Skeletal muscle tissue (tissue), 4 donors: Measurements from ENCODE around the gene NALCN. TPM values are rescaled to one million over a fixed set of nuclear protein-coding genes. Genes with fewer than 3 reads are reported as not detected.

ENCODE experiments used
- H3K27ac ChIP-seq: one replicate; pipeline ENCODE4 v1.7.0; 2013; ENCODE audit warnings: mild to moderate bottlenecking, low read depth, low read length, inconsistent platforms
- H3K27me3 ChIP-seq, 3 donors: one replicate each; pipeline ENCODE4 v1.7.0; 2013; ENCODE audit warnings: low read length in 3 of 3; ENCODE audit not compliant: control insufficient read depth in 3 of 3, insufficient read depth in 3 of 3
- H3K36me3 ChIP-seq, 3 donors: one replicate each; pipeline ENCODE4 v1.7.0; 2013; ENCODE audit warnings: low read length in 3 of 3; ENCODE audit not compliant: control insufficient read depth in 3 of 3, insufficient read depth in 3 of 3
- H3K4me1 ChIP-seq, 3 donors: one replicate each; pipeline ENCODE4 v1.7.0; 2013; ENCODE audit warnings: low read length in 3 of 3, mild to moderate bottlenecking in 3 of 3; ENCODE audit not compliant: control insufficient read depth in 3 of 3, insufficient read depth in 3 of 3
- H3K4me3 ChIP-seq, 3 donors: one replicate each; pipeline ENCODE4 v1.7.0; 2013; ENCODE audit warnings: low read length in 3 of 3
- H3K9ac ChIP-seq, 3 donors: one replicate each; pipeline ENCODE4 v1.7.0; 2013; ENCODE audit warnings: low read length in 3 of 3, mild to moderate bottlenecking in 3 of 3, moderate library complexity in 2 of 3, low read depth in 1 of 3
- H3K9me3 ChIP-seq, 3 donors: one replicate each; pipeline ENCODE4 v1.7.0; 2013; ENCODE audit warnings: low read length in 3 of 3; ENCODE audit not compliant: control insufficient read depth in 3 of 3
- total RNA-seq: library from RNA; depleted of rRNA; stranded (reverse); fragments of >200 nt; gene quantifications from one replicate; pipeline ENCODE4 v1.2.3, GENCODE V29; 2014
- donor health status: Osteomylitis.

The NALCN gene
- total RNA-seq, 1 donor from 2014 or later, result 1.0 TPM

DNA sequence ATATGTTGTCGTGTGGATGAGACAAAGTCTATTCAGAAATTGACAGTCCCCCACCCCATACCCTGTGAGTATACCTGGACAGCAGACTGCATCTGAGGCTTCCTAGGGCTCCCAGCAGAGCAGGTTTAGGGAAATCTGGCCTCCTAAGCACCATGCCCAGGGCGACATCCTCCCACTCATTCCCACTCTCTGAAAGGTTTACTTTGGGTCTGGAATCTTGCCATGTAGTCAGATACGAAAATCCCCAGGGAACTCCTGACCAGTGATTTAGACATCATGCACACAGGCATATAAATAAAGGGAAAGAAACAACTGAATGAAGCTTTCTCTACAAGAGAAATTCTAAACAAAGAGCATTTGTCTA, 717 bp upstream of the NALCN start:
- Histone ChIP-seq H3K27ac (no peak overlapping the region), H3K9me3 (no peaks in the 10 kb centered on the region), H3K4me3 (peak overlapping the region; percentile 62 to 74 (median 63)), H3K4me1 (peaks cover 0 to 4% (median 3%) of the 10 kb centered on the region in 3 donors), H3K9ac (peak overlapping the region in 2 of 3 donors; percentile 65 to 77), H3K27me3 (peaks cover 3 to 4% (median 3%) of the 10 kb centered on the region in 3 donors), H3K36me3 (no peaks in the 10 kb centered on the region)

DNA sequence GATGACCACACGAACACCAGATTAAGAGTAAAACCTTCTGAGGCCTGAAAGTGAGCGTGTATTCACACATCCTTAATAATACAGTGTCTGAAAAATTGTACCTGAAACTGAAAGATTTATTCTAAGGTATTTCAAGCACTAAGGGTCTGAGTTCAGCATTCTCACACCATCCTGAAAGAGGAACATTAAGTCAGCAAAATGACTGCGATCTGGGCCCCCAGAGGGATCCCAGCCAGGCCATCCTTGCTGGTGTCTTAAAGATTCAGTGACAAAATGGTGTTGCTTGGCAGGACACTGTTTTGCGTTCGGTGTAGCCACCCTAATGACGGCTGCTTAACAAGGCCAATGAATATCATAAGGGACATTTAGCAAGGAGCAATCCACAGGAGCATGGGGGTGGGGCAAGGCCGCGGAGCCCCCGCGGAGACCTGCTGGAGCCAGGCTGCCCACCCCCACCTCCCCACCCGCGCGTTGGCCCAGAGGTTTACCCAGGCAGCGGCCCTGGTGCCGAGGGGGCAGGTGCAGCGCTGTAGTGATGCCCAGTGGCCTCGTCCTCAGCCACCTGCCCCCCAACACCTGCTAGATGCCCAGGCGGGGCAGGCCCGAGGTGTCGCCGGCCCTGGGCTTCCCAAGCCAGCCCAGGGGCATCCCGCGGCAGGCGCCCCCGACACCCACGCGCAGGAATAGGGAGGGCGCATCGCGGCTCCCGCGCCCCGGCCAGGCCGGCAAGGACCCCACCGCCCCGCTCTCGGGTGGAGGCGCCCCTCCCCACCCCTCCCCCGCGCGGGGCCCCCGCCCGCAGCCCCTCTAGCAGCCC, 742 bp downstream of the NALCN start:
- H3K27ac ChIP-seq, result no peak overlapping the region

DNA sequence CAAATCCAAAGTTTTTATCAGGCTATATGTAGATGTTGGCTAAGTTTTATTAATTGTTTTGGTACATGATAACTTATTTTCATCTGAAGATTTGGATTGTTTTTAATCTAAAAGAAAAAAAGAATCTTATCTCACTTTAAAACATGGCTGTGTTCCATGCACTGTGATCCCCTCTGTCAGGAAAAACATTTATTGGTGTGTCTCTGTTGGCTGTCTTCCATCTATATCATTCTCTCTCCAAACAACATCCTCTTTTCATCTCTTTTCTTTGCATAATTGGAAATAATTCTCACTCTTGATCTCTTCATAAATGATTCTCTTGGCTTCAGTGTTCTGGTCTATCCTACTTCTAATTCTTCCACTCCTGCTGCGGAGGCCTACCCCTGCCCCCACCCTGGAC, 4.2 kb downstream of the NALCN start:
- Histone ChIP-seq H3K9ac (no peak overlapping the region), H3K27ac (no peak overlapping the region), H3K4me1 (peaks cover 0 to 4% (median 3%) of the 10 kb centered on the region in 3 donors), H3K9me3 (no peaks in the 10 kb centered on the region), H3K4me3 (no peak overlapping the region), H3K27me3 (peaks cover 3% of the 10 kb centered on the region in 3 donors), H3K36me3 (no peaks in the 10 kb centered on the region)

More for the DNA sequence above, 742 bp downstream of the NALCN start:
- Histone ChIP-seq H3K9me3 (no peaks in the 10 kb centered on the region), H3K27me3 (peaks cover 3 to 4% (median 3%) of the 10 kb centered on the region in 3 donors), H3K9ac (peak overlapping the region in 1 of 3 donors; percentile 33), H3K4me3 (peak overlapping the region; percentile 30 to 46 (median 41)), H3K4me1 (peaks cover 0 to 4% (median 3%) of the 10 kb centered on the region in 3 donors), H3K36me3 (no peaks in the 10 kb centered on the region)

DNA sequence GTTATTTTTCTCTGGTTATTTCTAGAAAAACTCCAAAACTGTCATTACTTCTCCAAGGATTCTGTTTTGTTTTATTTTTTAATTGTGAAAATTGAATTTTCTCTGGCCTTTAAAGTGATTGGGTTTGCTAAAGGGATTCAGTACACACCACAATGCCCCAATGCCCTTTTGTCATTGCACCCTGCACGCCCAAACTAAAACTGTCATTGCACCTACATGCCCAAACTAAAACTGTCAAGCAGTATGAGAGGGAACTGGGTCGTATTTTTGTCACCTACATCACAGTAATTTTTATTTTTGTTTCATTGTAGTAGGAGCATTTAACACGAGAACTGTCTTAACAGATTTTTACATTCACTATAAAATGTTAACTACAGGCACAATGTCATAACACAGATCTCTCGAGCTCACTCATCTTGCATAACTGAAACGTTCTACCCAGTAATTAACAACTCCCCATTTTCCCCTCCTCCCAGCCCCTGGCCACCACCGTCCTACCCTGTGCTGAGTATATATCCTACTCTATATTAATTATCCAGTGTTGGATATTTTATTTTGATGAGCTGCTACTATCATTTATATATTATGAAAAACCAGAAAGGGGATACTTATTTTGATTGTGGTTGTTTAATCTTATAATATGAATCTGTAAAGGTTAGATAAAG, 7.2 kb downstream of the NALCN start:
- Histone ChIP-seq H3K27me3 (no peaks in the 10 kb centered on the region), H3K4me3 (no peak overlapping the region), H3K27ac (no peak overlapping the region), H3K9me3 (no peaks in the 10 kb centered on the region), H3K4me1 (no peaks in the 10 kb centered on the region), H3K36me3 (no peaks in the 10 kb centered on the region), H3K9ac (no peak overlapping the region)

DNA sequence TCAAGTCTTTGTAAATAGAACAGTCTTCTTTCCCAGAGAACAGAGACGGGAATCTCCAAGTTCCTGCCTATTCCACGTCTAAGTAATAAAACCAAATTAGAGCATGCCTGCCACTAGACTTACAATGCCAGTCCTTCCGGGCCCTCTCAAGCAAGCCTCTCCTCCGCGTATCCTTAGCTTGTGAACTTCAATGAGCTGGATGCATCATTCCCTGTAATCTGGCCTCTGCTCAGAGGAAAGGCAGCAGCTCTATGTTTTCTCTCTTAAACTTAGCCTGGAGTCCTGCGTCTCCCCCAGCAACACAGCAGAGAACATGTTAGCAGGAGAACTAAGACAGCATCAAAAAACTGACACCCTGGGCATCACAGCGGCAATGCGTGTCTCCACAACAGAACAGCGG, 8.2 kb downstream of the NALCN start:
- no peaks in the 10 kb centered on the region for H3K4me1 ChIP-seq
- H3K36me3 ChIP-seq, result no peaks in the 10 kb centered on the region
- no peak overlapping the region for H3K27ac ChIP-seq
- no peak overlapping the region for H3K9ac ChIP-seq
- H3K4me3 ChIP-seq, result no peak overlapping the region
- no peaks in the 10 kb centered on the region for H3K27me3 ChIP-seq
- no peaks in the 10 kb centered on the region for H3K9me3 ChIP-seq

DNA sequence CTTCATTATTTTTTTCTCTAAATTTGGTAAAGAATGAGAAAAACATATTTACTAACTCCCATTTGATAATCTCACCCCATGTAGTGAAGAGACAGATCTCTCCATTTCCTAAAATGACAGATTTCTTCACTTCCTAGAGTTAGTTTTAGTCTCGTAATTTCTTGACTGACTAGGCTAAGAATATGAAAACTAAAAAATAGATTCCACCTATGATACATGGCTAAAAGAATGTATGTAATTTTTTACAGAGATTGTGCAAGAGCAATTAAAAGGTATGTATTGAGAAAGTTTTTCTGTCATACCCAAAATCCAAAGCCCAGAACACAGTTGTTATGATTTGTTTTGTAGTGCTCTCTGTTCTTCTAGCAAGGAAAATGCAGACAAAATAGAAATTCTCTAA, 9.5 kb downstream of the NALCN start:
- Histone ChIP-seq H3K9me3 (no peaks in the 10 kb centered on the region), H3K27me3 (no peaks in the 10 kb centered on the region), H3K4me3 (no peak overlapping the region), H3K9ac (no peak overlapping the region), H3K4me1 (no peaks in the 10 kb centered on the region), H3K27ac (no peak overlapping the region), H3K36me3 (no peaks in the 10 kb centered on the region)

DNA sequence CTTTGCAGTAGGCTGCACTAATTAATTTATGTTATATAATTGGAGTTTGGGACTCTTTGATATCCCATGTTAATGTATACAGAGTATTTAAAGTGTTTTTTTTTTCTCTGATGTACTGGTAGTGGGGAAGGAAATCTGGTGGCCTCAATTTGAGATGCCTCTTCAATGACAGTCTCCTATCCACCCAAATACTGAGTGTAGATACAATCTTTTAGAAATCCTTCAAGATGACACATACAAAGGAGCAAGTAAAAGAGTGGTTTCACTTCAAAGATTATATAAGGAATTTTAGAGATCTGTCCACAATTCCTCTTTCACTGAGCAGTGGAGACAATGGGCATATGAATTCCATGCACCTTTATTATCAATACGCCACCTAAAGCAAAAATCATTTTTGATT, 15.1 kb downstream of the NALCN start:
- Histone ChIP-seq H3K9ac (no peak overlapping the region), H3K27ac (no peak overlapping the region), H3K36me3 (no peaks in the 10 kb centered on the region), H3K4me1 (no peaks in the 10 kb centered on the region), H3K27me3 (no peaks in the 10 kb centered on the region), H3K9me3 (no peaks in the 10 kb centered on the region), H3K4me3 (no peak overlapping the region)

DNA sequence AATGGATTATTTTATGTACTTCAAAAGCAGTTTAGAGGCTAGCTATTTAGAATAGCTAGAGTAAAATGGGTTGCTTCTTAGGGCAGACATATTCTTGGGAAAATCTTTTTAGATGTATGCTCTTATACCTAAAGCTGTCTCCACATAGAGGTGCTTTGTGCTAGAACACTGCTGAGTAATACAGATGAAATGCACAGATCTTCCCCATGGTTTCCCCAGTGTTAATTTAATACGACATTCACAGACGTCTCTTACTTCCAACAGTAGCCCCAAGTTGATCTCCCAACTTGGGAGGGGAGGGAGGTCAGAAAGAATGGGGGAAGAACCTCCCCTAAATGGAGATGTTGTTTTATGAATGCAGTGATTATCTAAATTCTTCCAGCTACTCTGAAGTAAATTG, 16.9 kb downstream of the NALCN start:
- H3K9ac ChIP-seq, result no peak overlapping the region

DNA sequence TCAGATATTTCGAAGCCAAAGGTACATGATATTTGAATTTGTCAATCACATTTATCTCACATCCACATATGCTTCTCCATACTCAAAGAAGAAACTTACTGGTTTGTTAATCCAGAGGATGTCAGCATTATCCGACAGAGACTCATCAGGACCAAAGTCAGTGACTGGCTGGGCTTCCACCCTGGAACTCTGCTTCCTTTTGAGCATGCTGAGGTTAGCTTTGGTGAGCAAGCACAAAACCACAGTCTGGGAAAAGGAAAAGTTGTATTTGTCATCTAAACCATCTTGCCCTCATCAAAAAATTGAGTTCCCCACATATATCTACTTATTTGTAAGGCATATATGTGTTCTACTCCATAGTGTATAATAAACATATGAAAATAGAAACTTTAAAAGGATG, 17.4 kb downstream of the NALCN start:
- H3K4me1 ChIP-seq, result no peaks in the 10 kb centered on the region
- no peaks in the 10 kb centered on the region for H3K9me3 ChIP-seq
- H3K27ac ChIP-seq, result no peak overlapping the region
- no peak overlapping the region for H3K4me3 ChIP-seq
- no peak overlapping the region for H3K9ac ChIP-seq
- H3K27me3 ChIP-seq, result no peaks in the 10 kb centered on the region
- H3K36me3 ChIP-seq, result no peaks in the 10 kb centered on the region

More for the DNA sequence above, 16.9 kb downstream of the NALCN start:
- Histone ChIP-seq H3K27me3 (no peaks in the 10 kb centered on the region), H3K27ac (no peak overlapping the region), H3K9me3 (no peaks in the 10 kb centered on the region), H3K4me3 (no peak overlapping the region), H3K4me1 (no peaks in the 10 kb centered on the region), H3K36me3 (no peaks in the 10 kb centered on the region)

DNA sequence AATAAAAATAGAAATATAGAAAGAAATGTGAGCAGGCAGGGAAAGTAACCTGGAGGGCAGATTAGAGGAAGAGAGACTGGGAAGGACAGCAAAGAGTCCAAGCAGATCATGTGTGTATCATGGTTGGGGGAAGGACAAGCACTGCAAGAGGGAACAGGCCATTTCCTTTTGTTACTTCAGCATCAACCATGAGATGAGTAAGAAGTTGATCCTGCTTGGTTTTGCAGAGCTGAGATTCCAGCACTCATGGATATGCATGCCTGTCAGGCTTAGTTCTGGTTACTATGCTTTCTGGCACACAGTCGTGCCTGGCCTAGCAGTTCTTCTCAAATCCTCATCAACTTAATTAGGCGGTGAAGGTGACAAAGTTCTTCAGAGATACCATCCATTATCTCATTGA, 18.1 kb downstream of the NALCN start:
- H3K9me3 ChIP-seq, result no peaks in the 10 kb centered on the region
- H3K4me3 ChIP-seq, result no peak overlapping the region
- no peaks in the 10 kb centered on the region for H3K4me1 ChIP-seq
- no peaks in the 10 kb centered on the region for H3K36me3 ChIP-seq
- no peak overlapping the region for H3K9ac ChIP-seq
- H3K27ac ChIP-seq, result no peak overlapping the region
- H3K27me3 ChIP-seq, result no peaks in the 10 kb centered on the region
